Uterus (tissue), 2 donors: Measurements from ENCODE around the gene GLIPR1L2.

Experiments used
- CTCF ChIP-seq, 4 experiments: fragments of 200-600 bp in 2 of 4; fragments of 450-650 bp in 2 of 4; sonication (generic) in 2 of 4; IDR thresholded peaks; one replicate each; pipeline ENCODE4 v1.5.1; 2016 to 2019; ENCODE audit warnings: antibody characterized with exemption in 4 of 4, mild to moderate bottlenecking in 2 of 4, moderate library complexity in 1 of 4
- POLR2A ChIP-seq, 2 donors: fragments of 450-650 bp; IDR thresholded peaks; one replicate each; pipeline ENCODE4 v1.6.1; 2016; ENCODE audit warnings: antibody characterized with exemption in 2 of 2, mild to moderate bottlenecking in 1 of 2, moderate library complexity in 1 of 2

GRCh38 chr12:75481774-75482173, 90.9 kb downstream of the GLIPR1L2 start:
- TF ChIP-seq CTCF (IDR thresholded peaks at IDR 0.05) (no peak), POLR2A (IDR thresholded peaks at IDR 0.05) (no peak)
